Stimulated activated naive CD8-positive, alpha-beta T cell treated with anti-CD3 and anti-CD28 coated beads, Interleukin-15, Interleukin-2, amounts not matched to agents 100 U/mL and 50 U/mL, for 24 hours (primary cell): ENCODE measurements around the gene PCDH9.
"Not testable (repeated sequence)": the region's sequence is repeated elsewhere in the genome, so short reads cannot be mapped to it uniquely, and the experiment has no call there.

ENCODE experiments used
- ATAC-seq: fragments of 150-1000 bp; cut with Tn5 transposase; one replicate; pipeline ENCODE4 v1.10.0; 2021
- DNase-seq: peaks from one replicate; pipeline ENCODE4 v3.0.0; 2021

Gene PCDH9

GRCh38 chr13:67122251-67122650, 107.9 kb downstream of the PCDH9 start:
- DNase-seq (no peak), ATAC-seq (no peak)

GRCh38 chr13:67120872-67121531, 109.1 kb downstream of the PCDH9 start:
- DNase-seq, result no peak

GRCh38 chr13:67119481-67119894, 110.6 kb downstream of the PCDH9 start:
- DNase-seq (no peak), ATAC-seq (no peak)

More at GRCh38 chr13:67120872-67121531, 109.1 kb downstream of the PCDH9 start:
- ATAC-seq, result no peak

- ATAC-seq, result no peak
- DNase-seq, result no peak
These were observed 111.9 kb downstream of the PCDH9 start for GRCh38 chr13:67118277-67118676.

GRCh38 chr13:67117010-67117550, 113.1 kb downstream of the PCDH9 start:
- ATAC-seq, result no peak
- DNase-seq, result no peak

GRCh38 chr13:67107979-67108378, 122.2 kb downstream of the PCDH9 start:
- no peak for ATAC-seq

GRCh38 chr13:67106502-67107057, 123.6 kb downstream of the PCDH9 start:
- ATAC-seq (no peak), DNase-seq (no peak)

More at GRCh38 chr13:67107979-67108378, 122.2 kb downstream of the PCDH9 start:
- no peak for DNase-seq

GRCh38 chr13:67101730-67102467, 128.2 kb downstream of the PCDH9 start:
- DNase-seq (no peak), ATAC-seq (no peak)

- DNase-seq (no peak), ATAC-seq (no peak)
These were observed 129.4 kb downstream of the PCDH9 start for GRCh38 chr13:67100730-67101129.

GRCh38 chr13:67099494-67099893, 130.6 kb downstream of the PCDH9 start:
- DNase-seq (no peak), ATAC-seq (no peak)

GRCh38 chr13:67097892-67098452, 132.2 kb downstream of the PCDH9 start:
- no peak for ATAC-seq
- no peak for DNase-seq

- not testable (repeated sequence) for DNase-seq, ATAC-seq
These were observed 133.2 kb downstream of the PCDH9 start for GRCh38 chr13:67096893-67097292.

- ATAC-seq (no peak), DNase-seq (no peak)
These were observed 133.7 kb downstream of the PCDH9 start for GRCh38 chr13:67096418-67096817.

- DNase-seq (no peak), ATAC-seq (no peak)
These were observed 134.5 kb downstream of the PCDH9 start for GRCh38 chr13:67095621-67096020.

GRCh38 chr13:67094952-67095351, 135.2 kb downstream of the PCDH9 start:
- ATAC-seq, result no peak
- no peak for DNase-seq

GRCh38 chr13:67094078-67094477, 136.1 kb downstream of the PCDH9 start:
- no peak for DNase-seq
- no peak for ATAC-seq

GRCh38 chr13:67091603-67092002, 138.5 kb downstream of the PCDH9 start:
- DNase-seq, result no peak
- no peak for ATAC-seq

GRCh38 chr13:67090856-67091255, 139.3 kb downstream of the PCDH9 start:
- no peak for ATAC-seq
- DNase-seq, result no peak

GRCh38 chr13:67087527-67087926, 142.6 kb downstream of the PCDH9 start:
- no peak for ATAC-seq
- DNase-seq, result no peak

GRCh38 chr13:67086260-67086659, 143.9 kb downstream of the PCDH9 start:
- no peak for ATAC-seq

GRCh38 chr13:67084066-67084465, 146.1 kb downstream of the PCDH9 start:
- DNase-seq (no peak), ATAC-seq (no peak)

More at GRCh38 chr13:67086260-67086659, 143.9 kb downstream of the PCDH9 start:
- DNase-seq, result no peak

- DNase-seq (no peak), ATAC-seq (no peak)
These were observed 146.6 kb downstream of the PCDH9 start for GRCh38 chr13:67083519-67083918.

GRCh38 chr13:67080351-67080750, 149.8 kb downstream of the PCDH9 start:
- DNase-seq, result no peak

More at GRCh38 chr13:67080351-67080750, 149.8 kb downstream of the PCDH9 start:
- no peak for ATAC-seq
